Naive B cell (primary cell): ENCODE results near the gene MTMR3. TPM values are rescaled to one million over a fixed set of nuclear protein-coding genes. Genes with fewer than 3 reads are reported as not detected.

Experiments
- ATAC-seq, 2 donors: fragments of 150-1000 bp; cut with Tn5 transposase; 2 replicates each; pipeline ENCODE4 v1.10.0; 2021; ENCODE audit warnings: low read depth in 2 of 2, mild to moderate bottlenecking in 2 of 2, moderate library complexity in 2 of 2
- DNase-seq: peaks from one replicate; pipeline ENCODE4 v3.0.0; 2022
- H3K27ac Mint-ChIP-seq, 6 donors: one replicate each; pipeline ENCODE4 v1.8.0; 2020 to 2022; ENCODE audit warnings: mild to moderate bottlenecking in 6 of 6, mixed read lengths in 6 of 6, moderate library complexity in 5 of 6, inconsistent platforms in 2 of 6
- H3K27me3 Mint-ChIP-seq, 3 donors: one replicate each; pipeline ENCODE4 v1.8.0; 2021 to 2022; ENCODE audit warnings: mixed read lengths in 3 of 3, mild to moderate bottlenecking in 1 of 3
- H3K36me3 Mint-ChIP-seq, 2 donors: one replicate each; pipeline ENCODE4 v1.8.0; 2020 to 2022; ENCODE audit warnings: mixed read lengths in 2 of 2, inconsistent platforms in 1 of 2, mild to moderate bottlenecking in 1 of 2
- H3K4me1 Mint-ChIP-seq, 3 donors: one replicate each; pipeline ENCODE4 v1.8.0; 2020 to 2022; ENCODE audit warnings: mixed read lengths in 3 of 3, inconsistent platforms in 1 of 3, mild to moderate bottlenecking in 1 of 3, moderate library complexity in 1 of 3
- H3K4me3 Mint-ChIP-seq, 8 donors: one replicate each; pipeline ENCODE4 v1.8.0; 2020 to 2022; ENCODE audit warnings: mild to moderate bottlenecking in 8 of 8, mixed read lengths in 8 of 8, moderate library complexity in 8 of 8, inconsistent platforms in 2 of 8
- H3K9me3 Mint-ChIP-seq, 7 donors: one replicate each; pipeline ENCODE4 v1.8.0; 2020 to 2022; ENCODE audit warnings: mixed read lengths in 7 of 7, mild to moderate bottlenecking in 5 of 7, inconsistent platforms in 2 of 7, moderate library complexity in 1 of 7
- polyA plus RNA-seq, 6 donors: library from polyadenylated mRNA; unstranded; fragments of 300-500 nt; fragmentation: Illumina TruSeq; gene quantifications; one replicate each; pipeline ENCODE4 v1.2.3, GENCODE V29; 2021; ENCODE audit warnings: low read depth in 6 of 6

MTMR3 gene
- polyA plus RNA-seq, 6 donors from 2014 or later: 7.4 to 25.4 (median 15.5) TPM

DNA sequence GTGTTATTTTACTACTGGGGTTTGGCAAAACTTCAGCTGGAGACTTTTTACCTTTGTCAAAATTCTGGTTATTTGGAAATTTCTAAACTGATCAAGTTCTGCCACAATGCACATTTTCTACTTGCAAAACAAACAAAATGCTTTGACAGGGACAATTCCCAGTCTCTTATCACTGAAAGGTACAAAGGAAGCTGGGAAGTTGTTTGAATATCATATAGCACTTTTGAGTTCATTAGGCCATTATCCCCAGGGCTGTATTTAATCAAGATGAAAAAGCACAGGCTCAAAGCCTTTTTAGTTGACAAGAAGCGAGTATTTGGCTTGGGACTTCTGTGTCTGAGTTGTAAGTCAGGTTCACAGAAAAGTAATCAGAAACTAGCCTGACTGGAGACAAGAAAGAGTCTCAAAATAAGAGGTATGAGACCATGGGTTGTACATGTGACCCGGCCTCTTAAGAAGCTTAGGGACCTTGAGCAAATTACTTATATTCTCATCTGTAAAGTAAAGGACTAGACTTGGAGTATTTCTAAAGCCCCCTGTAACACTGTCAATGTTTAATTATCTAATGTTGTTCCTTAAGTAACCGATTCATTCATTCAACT, 194.4 kb downstream of the MTMR3 start:
- DNase-seq: no peak
- no peaks in the 10 kb centered on the region for H3K36me3 Mint-ChIP-seq
- H3K4me3 Mint-ChIP-seq: no peak overlapping the region
- no peak for ATAC-seq
- peaks cover 29 to 63% (median 40%) of the 10 kb centered on the region in 3 donors for H3K27me3 Mint-ChIP-seq
- peaks cover 9 to 15% (median 11%) of the 10 kb centered on the region in 3 donors for H3K4me1 Mint-ChIP-seq
- peaks cover 0 to 4% (median 0%) of the 10 kb centered on the region in 7 donors for H3K9me3 Mint-ChIP-seq
- H3K27ac Mint-ChIP-seq: no peak overlapping the region

DNA sequence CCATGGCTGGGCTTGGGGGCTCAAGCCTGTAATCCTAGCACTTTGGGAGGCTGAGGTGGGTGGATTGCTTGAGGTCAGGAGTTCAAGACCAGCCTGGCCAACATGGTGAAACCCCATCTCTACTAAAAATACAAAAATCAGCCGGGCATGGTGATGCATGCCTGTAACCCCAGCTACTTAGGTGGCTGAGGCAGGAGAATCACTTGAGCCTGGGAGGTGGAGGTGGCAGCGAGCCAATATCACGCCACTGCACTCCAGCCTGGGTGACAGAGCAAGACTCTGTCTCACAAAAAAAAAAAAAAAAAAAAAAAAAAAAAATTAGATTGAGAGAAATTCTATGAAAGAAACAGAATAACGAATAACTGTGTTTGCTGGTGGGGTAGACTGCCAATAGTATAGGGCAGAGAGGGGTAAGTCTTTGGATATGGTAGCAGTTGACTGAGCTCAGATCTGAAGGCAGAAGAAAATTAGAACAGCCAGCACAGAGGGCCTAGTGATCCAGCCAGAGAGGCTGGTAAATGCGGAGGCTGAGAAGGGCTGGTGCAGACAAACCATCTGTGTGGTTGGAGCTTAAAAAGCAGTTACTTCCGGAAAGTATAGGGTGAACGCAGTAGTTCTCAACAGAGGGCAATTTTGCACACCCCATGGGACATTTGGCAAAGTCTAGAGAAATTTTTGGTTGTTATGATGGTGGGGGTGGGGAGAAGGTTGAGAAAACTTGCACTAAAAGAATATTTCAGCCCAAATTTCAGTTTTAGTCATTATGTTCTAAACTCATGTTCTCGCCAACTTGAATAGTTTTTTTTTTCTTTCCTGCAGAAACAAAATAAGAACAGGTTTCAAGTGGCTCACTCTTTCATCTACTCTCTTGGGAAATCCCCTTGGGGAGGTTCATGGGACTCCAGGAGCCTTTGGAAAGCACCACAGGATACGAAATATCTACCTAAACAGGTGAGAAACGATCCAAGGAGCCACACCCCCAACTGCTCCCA, 195.6 kb downstream of the MTMR3 start:
- Mint-ChIP-seq H3K4me3 (peak overlapping the region in 6 of 8 donors; percentile 2 to 80 (median 28)), H3K27me3 (peaks cover 25 to 63% (median 40%) of the 10 kb centered on the region in 3 donors)
- no peak for DNase-seq

DNA sequence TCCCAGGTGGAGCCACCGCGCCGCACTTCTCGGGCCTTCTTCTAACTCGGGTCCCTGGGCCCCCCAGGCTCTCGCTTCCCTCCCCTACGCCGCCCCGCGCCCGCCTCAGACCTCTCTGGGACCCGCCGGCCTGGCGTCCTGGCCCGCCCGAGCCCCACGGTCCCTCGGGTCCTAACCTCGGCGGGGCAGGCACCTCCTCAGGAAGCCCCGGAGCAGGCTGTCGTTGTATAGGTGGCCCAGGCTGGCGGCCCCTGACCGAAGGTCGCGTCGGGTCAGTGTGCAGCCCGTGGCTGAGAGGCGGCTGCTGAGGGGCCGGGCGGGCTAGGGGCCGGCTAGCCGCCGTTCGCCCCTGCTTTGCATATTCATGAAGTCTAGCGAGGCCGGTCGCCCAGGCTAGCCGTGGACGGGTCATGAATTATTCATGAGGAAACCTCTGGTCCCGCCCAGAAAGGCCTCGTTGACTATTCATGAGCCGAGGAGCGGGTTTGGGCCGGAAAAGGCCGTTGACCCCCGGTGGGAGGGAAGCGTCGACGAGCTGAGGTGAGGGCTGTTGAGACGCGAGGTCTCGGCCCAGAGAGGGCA, 197.1 kb downstream of the MTMR3 start, which contains the start of gene HORMAD2:
TSS of gene HORMAD2 (plus strand) at position 513 of the 582 bp plus-strand sequence. CDS start 13,489 bp downstream, outside the sequence.
- Mint-ChIP-seq H3K27me3 (peaks cover 19 to 56% (median 35%) of the 10 kb centered on the region in 3 donors), H3K4me3 (peak within 1 kb of the TSS in 6 of 8 donors; percentile 45 to 83 (median 68)), H3K4me1 (peaks cover 9 to 15% (median 11%) of the 10 kb centered on the region in 3 donors), H3K36me3 (peaks cover 0 to 6% of the 10 kb centered on the region in 2 donors), H3K9me3 (peaks cover 0 to 14% (median 8%) of the 10 kb centered on the region in 7 donors), H3K27ac (peak within 1 kb of the TSS in 1 of 6 donors; percentile 78)
- DNase-seq (no peak), ATAC-seq (peak; percentile 30)

More for the DNA sequence above, 195.6 kb downstream of the MTMR3 start:
- Mint-ChIP-seq H3K36me3 (peaks cover 0 to under 1% of the 10 kb centered on the region in 2 donors), H3K9me3 (peaks cover 0 to 7% (median under 1%) of the 10 kb centered on the region in 7 donors), H3K27ac (peak overlapping the region in 2 of 6 donors; percentile 21 to 72), H3K4me1 (peaks cover 9 to 15% (median 11%) of the 10 kb centered on the region in 3 donors)
- ATAC-seq: peak in 1 of 2 donors; percentile 27

Other genes starting within 250 kb of the MTMR3 start
- gene CABP7, start 163.2 kb upstream of the MTMR3 start, polyA plus RNA-seq: under 1 TPM in 4 of 6 donors, not detected in 2; 0.08 to 0.11 (median 0.10) TPM
- 10 to 100 TPM; 37.6 to 57.8 (median 47.0) TPM for gene ZMAT5, start 116.2 kb upstream of the MTMR3 start, polyA plus RNA-seq
- 100 to 1,000 TPM; 219 to 318 (median 274) TPM for gene UQCR10, start 115.8 kb upstream of the MTMR3 start, polyA plus RNA-seq
- gene ASCC2, start 44.9 kb upstream of the MTMR3 start, polyA plus RNA-seq: 10 to 100 TPM; 35.1 to 70.0 (median 42.1) TPM
- gene HORMAD2, start 197.3 kb downstream of the MTMR3 start, polyA plus RNA-seq: not detected